Measurements from ENCODE around the gene KDM5C. TPM values are rescaled to one million over a fixed set of nuclear protein-coding genes. Genes with fewer than 3 reads are reported as not detected.

KDM5C gene
- total and polyA plus RNA-seq, 9 of the 15 experiments (the other 6 are each of a cell fraction or from before 2014, with no cell fraction given), result 0.62 to 136 (median 52.4) TPM

DNA sequence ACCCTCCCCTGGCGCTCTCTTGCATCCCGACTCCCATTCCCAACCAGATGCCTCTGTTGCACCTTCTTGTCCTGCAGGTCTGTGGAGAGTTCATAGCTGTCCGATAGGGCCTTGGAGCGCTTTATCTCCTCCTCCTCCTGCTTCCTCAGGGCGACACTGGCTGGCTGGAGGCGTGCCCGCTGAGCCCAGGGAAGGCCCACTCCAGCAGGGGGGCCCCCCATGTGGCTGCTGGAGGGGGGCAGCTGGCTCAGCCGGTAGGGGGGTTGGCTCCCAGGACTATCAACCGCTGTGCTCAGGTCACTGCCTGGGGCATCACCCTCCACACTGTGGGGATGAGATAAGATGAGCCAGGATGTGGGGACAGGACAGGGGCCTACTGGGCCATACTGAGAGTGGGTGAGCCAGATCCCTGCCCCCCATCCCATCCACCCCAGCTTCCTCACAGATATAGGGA lies 30.8 kb upstream of the KDM5C start (continued):
- no peak for TF ChIP-seq FOXJ3 (CRISPR knock-in tag; IDR thresholded peaks at IDR 0.05)
- peak; percentile 95 for TF ChIP-seq CBFA2T2 (conservative IDR thresholded peaks at IDR 0.05)
- no peak for TF ChIP-seq NR1H2 (CRISPR knock-in tag; IDR thresholded peaks at IDR 0.05)
- TF ChIP-seq FOXA3 (CRISPR knock-in tag; conservative IDR thresholded peaks at IDR 0.05 in 1 of 2, IDR thresholded peaks at IDR 0.05 in 1 of 2), result no peak
- TF ChIP-seq SRSF9 (IDR thresholded peaks at IDR 0.05; ENCODE audit: borderline replicate concordance, low read depth, low read length), result no peak
- TF ChIP-seq, protein P1, sequence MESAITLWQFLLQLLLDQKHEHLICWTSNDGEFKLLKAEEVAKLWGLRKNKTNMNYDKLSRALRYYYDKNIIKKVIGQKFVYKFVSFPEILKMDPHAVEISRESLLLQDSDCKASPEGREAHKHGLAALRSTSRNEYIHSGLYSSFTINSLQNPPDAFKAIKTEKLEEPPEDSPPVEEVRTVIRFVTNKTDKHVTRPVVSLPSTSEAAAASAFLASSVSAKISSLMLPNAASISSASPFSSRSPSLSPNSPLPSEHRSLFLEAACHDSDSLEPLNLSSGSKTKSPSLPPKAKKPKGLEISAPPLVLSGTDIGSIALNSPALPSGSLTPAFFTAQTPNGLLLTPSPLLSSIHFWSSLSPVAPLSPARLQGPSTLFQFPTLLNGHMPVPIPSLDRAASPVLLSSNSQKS (CRISPR knock-in tag; IDR thresholded peaks at IDR 0.05), result no peak
- TF ChIP-seq, protein P2, sequence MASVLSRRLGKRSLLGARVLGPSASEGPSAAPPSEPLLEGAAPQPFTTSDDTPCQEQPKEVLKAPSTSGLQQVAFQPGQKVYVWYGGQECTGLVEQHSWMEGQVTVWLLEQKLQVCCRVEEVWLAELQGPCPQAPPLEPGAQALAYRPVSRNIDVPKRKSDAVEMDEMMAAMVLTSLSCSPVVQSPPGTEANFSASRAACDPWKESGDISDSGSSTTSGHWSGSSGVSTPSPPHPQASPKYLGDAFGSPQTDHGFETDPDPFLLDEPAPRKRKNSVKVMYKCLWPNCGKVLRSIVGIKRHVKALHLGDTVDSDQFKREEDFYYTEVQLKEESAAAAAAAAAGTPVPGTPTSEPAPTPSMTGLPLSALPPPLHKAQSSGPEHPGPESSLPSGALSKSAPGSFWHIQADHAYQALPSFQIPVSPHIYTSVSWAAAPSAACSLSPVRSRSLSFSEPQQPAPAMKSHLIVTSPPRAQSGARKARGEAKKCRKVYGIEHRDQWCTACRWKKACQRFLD (CRISPR knock-in tag; IDR thresholded peaks at IDR 0.05), result peak; percentile 34; the same call in 1 of the 2 replicates
- TF ChIP-seq, protein P3, sequence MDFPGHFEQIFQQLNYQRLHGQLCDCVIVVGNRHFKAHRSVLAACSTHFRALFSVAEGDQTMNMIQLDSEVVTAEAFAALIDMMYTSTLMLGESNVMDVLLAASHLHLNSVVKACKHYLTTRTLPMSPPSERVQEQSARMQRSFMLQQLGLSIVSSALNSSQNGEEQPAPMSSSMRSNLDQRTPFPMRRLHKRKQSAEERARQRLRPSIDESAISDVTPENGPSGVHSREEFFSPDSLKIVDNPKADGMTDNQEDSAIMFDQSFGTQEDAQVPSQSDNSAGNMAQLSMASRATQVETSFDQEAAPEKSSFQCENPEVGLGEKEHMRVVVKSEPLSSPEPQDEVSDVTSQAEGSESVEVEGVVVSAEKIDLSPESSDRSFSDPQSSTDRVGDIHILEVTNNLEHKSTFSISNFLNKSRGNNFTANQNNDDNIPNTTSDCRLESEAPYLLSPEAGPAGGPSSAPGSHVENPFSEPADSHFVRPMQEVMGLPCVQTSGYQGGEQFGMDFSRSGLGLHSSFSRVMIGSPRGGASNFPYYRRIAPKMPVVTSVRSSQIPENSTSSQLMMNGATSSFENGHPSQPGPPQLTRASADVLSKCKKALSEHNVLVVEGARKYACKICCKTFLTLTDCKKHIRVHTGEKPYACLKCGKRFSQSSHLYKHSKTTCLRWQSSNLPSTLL (IDR thresholded peaks at IDR 0.05), result no peak
- no peak for TF ChIP-seq MED1 (CRISPR knock-in tag; IDR thresholded peaks at IDR 0.05; ENCODE audit: borderline replicate concordance)
- TF ChIP-seq MXI1 (IDR thresholded peaks at IDR 0.05; ENCODE audit: low read depth, low read length), result no peak
- TF ChIP-seq POLR2G (IDR thresholded peaks at IDR 0.05; ENCODE audit: low read depth, low read length), result peak; percentile 77
- no peak for TF ChIP-seq ZNF197 (CRISPR knock-in tag; IDR thresholded peaks at IDR 0.05; ENCODE audit: low read depth)
- TF ChIP-seq EP300 (IDR thresholded peaks at IDR 0.05; ENCODE audit: low read length), result peak; percentile 86; the same call in 1 of the 2 replicates
- TF ChIP-seq, protein P4, sequence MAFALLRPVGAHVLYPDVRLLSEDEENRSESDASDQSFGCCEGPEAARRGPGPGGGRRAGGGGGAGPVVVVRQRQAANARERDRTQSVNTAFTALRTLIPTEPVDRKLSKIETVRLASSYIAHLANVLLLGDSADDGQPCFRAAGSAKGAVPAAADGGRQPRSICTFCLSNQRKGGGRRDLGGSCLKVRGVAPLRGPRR (CRISPR knock-in tag; IDR thresholded peaks at IDR 0.05), result no peak
- TF ChIP-seq NR4A1 (CRISPR knock-in tag; IDR thresholded peaks at IDR 0.05), result no peak
- TF ChIP-seq NR4A1 (tag; IDR thresholded peaks at IDR 0.05), result no peak
- TF ChIP-seq, protein P5, sequence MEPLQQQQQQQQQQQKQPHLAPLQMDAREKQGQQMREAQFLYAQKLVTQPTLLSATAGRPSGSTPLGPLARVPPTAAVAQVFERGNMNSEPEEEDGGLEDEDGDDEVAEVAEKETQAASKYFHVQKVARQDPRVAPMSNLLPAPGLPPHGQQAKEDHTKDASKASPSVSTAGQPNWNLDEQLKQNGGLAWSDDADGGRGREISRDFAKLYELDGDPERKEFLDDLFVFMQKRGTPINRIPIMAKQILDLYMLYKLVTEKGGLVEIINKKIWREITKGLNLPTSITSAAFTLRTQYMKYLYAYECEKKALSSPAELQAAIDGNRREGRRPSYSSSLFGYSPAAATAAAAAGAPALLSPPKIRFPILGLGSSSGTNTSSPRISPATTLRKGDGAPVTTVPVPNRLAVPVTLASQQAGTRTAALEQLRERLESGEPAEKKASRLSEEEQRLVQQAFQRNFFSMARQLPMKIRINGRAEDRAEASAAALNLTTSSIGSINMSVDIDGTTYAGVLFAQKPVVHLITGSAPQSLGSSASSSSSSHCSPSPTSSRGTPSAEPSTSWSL (CRISPR knock-in tag; IDR thresholded peaks at IDR 0.05; ENCODE audit: borderline replicate concordance), result no peak
